Choroid plexus epithelial cell (primary cell): Measurements from ENCODE around the gene PDSS2.

Experiments used
- DNase-seq: peaks from one replicate; pipeline ENCODE4 v3.0.0-alpha.2; 2010; ENCODE audit warnings: low read depth
- H3K4me3 ChIP-seq: 2 replicates; pipeline ENCODE4 v1.5.1; 2011; ENCODE audit warnings: low read depth, mild to moderate bottlenecking, control low read depth, low read length, moderate library complexity
- CTCF ChIP-seq: conservative IDR thresholded peaks from 2 replicates; pipeline ENCODE4 v1.5.1; 2011; ENCODE audit warnings: low read depth, mild to moderate bottlenecking, control low read depth, inconsistent platforms, low read length, moderate library complexity

Gene PDSS2

GRCh38 chr6:107228754-107229153 is 230.6 kb downstream of the PDSS2 start:
- no peak overlapping the region for H3K4me3 ChIP-seq
- no peak for TF ChIP-seq CTCF
- DNase-seq, result no peak

- TF ChIP-seq CTCF, result no peak
- H3K4me3 ChIP-seq, result no peak overlapping the region
- no peak for DNase-seq
These were observed 237.8 kb downstream of the PDSS2 start for GRCh38 chr6:107221519-107221918.

- H3K4me3 ChIP-seq, result no peak overlapping the region
- TF ChIP-seq CTCF, result no peak
- no peak for DNase-seq
These were observed 239.5 kb downstream of the PDSS2 start for GRCh38 chr6:107219851-107220250.

- TF ChIP-seq CTCF, result no peak
- no peak overlapping the region for H3K4me3 ChIP-seq
- DNase-seq, result no peak
These were observed 241.2 kb downstream of the PDSS2 start for GRCh38 chr6:107218142-107218541.

GRCh38 chr6:107217248-107217647 is 242.1 kb downstream of the PDSS2 start:
- TF ChIP-seq CTCF, result no peak
- no peak overlapping the region for H3K4me3 ChIP-seq
- DNase-seq, result no peak

GRCh38 chr6:107216197-107216933 is 243.0 kb downstream of the PDSS2 start:
- no peak for TF ChIP-seq CTCF
- no peak for DNase-seq
- no peak overlapping the region for H3K4me3 ChIP-seq

GRCh38 chr6:107215334-107215733 is 244.0 kb downstream of the PDSS2 start:
- H3K4me3 ChIP-seq, result no peak overlapping the region
- DNase-seq, result no peak
- TF ChIP-seq CTCF, result no peak
